Kidney tubule cell (primary cell): Measurements from ENCODE around the gene TMPRSS9.
"Not testable (repeated sequence)": the region's sequence is repeated elsewhere in the genome, so short reads cannot be mapped to it uniquely, and the experiment has no call there.

Experiments
- DNase-seq: peaks from one replicate; pipeline ENCODE4 v3.0.0-alpha.2; 2018; ENCODE audit warnings: low spot score

The TMPRSS9 gene

DNA sequence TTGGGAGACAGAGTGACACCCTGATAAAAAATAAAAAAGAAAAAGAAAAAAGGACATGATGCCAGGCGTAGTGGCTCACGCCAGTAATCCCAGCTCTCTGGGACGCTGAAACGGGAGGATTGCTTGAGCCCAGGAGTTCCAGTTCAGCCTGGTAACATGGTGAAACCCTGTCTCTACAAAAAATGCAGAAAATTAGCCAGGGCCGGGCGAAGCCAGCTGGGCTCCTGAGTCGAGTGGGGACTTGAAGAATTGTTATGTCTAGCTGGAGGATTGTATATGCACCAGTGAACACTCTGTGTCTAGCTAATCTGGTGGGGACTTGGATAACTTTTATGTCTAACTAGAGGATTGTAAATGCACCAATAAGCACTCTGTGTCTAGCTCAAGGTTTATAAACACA lies 32.3 kb downstream of the TMPRSS9 start:
- DNase-seq = no peak

DNA sequence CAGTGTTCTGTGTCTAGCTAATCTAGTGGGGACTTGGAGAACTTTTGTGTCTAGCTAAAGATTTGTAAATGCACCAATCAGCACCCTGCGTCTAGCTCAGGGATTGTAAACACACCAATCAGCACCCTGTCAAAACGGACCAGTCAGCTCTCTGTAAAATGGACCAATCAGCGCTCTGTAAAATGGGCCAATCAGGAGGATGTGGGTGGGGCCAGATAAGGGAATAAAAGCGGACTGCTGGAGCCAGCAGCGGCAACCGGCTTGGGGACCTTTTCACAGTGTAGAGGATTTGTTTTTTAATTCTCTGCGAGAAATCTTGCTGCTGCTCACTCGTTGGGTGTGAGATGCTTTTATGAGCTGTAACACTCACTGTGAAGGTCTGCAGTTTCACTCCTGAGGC lies 32.8 kb downstream of the TMPRSS9 start:
- DNase-seq = not testable (repeated sequence)

DNA sequence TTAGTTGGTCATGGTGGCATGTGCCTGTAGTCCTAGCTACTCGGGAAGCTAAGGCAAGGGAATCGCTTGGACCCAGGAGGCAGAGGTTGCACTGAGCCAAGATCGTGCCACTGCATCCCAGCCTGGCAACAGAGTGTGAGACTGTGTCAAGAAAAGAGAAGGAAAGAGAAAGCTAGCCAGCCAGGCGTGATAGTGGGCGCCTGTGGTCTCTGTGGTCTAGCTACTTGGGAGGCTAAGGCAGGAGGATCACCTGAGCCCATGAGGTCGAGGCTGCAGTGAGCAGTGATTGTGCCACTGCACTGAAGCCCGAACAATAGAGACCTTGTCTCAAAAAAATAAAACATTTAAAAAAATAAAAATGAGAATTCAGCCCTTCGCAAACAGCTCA lies 34.0 kb downstream of the TMPRSS9 start:
- DNase-seq = no peak

DNA sequence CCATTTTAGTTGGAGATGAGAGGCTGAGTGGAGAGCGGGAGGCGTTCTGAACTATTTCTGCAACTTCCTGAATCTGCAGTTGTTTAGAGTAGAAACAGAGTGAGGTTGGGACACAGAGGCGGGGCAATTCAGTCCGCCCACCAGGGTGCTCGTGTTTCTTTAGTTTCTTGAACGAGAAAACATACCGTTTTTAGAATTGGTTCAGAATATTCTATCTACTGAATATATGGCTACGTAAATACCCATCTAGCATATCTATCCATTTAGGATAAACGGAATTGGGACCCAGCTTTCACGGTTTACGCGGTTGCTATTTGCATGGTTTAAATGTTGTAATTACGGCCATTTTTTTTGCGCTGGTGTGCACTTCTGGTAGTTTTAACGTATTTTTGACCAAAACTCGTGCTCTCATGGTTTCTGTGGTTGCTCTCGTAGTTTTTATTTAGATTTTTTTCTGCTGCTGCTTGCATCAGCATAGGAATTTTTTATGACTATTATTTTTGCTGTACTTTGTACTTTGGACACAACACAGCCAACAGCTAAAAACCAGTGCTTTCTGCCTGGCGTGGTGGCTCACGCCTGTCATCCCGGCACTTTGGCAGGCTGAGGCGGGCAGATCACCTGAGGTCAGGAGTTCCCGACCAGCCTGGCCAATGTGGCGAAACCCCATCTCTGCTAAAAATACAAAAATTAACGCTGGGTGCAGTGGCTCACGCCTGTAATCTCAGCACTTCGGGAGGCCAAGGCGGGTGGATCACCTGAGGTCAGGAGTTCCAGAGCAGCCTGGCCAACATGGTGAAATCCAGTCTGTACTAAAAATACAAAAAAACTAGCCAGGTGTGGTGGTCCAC lies 34.6 kb downstream of the TMPRSS9 start:
- DNase-seq = no peak

DNA sequence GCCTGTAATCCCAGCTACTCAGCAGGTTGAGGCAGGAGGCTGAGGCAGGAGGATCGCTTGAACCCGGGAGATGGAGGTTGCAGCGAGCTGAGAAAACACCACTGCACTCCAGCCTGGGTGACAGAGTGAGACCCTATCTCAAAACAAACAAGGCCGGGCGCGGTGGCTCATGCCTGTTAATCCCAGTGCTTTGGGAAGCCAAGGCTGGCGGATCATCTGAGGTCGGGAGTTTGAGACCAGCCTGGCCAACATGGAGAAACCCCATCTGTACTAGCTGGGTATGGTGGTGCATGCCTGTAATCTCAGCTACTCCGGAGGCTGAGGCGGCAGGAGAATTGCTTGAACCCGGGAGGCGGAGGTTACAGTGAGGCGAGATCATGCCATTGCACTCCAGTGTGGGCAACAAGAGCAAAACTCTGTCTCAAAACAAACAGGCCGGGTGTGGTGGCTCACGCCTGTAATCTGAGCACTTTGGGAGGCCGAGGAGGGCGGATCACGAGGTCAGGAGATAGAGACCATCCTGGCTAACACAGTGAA lies 35.3 kb downstream of the TMPRSS9 start:
- not testable (repeated sequence) for DNase-seq

DNA sequence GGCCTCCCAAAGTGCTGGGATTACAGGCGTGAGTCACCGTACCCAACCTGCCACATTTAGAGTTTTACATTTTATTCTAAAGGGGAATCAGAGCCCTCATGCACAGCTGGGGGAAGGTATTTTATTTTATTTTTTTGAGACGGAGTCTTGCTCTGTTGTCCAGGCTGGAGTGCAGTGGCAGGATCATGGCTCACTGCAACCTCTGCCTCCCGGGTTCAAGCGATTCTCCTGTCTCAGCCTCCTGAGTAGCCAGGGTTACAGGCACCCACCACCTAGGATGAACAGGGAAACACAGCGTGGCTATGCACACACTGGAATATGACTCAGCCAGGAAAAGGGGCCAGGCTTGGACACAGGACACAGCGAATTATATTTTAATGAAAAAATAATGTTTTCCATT lies 37.1 kb downstream of the TMPRSS9 start:
- not testable (repeated sequence) for DNase-seq

DNA sequence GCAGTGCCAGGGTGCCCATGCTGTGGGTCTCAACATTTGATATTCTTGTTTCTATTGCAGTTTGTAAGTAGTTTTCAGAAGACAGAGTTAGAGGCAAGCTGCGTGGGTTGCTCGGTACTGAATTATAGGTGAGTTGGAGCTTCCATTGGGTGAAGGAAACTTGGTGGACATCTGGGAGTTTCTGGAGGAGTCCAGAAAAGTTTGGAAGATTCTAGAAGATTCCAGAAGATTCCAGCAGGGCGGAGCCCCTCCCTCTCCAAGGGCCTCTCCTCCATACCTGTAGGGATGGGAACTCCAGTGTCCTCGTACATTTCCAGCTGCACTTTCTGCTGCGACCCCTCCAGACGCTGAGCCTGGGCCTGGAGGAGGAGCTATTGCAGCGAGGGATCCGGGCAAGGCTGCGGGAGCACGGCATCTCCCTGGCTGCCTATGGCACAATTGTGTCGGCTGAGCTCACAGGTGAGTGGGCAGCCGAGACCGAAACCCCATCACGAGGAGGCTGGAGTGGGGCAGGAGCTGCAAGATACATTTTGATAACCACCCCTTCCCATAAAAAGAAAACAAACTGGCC lies 38.8 kb downstream of the TMPRSS9 start:
- no peak for DNase-seq

DNA sequence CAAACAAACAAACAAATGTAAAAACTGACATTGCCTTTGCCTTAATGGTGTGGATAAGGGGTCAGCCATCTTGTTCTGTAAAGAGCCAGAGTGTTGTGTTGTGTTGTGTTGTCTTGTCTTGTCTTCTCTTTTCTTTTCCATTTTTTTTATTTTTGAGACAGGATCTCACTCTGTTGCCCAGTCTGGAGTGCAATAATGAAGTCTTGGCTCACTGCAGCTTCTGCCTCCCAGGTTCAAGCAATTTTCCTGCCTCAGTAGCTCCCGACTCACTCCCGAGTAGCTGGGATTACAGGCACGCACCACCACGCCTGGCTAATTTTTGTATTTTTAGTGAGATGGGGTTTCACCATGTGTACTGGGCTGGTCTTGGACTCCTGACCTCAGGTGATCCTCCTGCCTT lies 39.5 kb downstream of the TMPRSS9 start:
- DNase-seq = no peak

DNA sequence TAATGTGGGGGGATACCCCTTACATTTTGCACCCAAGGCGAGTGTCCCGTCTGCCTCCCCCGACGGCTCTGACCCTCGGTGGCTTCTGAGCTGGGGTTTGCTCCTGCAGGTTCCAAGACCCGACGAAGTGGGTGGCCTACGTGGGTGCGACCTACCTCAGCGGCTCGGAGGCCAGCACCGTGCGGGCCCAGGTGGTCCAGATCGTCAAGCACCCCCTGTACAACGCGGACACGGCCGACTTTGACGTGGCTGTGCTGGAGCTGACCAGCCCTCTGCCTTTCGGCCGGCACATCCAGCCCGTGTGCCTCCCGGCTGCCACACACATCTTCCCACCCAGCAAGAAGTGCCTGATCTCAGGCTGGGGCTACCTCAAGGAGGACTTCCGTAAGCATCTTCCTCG lies 48.2 kb downstream of the TMPRSS9 start:
- DNase-seq = no peak

DNA sequence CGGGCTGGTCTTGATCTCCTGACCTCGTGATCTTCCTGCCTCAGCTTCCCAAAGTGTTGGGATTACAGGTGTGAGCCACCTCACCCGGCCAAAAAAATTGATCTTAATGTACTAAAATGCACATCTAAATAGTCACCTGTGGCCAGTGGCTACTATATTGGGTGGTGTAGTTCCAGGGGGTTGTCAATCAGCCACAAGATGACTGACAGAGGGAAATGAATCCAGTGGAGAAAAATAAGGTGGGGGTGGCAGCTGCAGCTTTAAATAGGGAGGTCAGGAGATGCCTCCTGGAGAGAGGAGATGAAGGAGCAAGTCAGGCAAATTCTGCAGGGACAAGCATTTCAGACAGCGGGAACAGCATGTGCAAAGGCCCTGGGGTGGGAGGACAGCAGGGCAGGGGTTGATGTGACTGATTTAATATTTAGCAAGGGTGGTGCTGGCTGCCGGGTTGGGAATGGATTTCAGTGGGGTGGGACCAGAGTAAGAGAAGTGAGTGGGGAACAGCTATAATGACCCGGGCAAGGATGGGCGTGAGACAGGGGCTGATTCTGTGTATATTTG lies 49.4 kb downstream of the TMPRSS9 start:
- DNase-seq = no peak

DNA sequence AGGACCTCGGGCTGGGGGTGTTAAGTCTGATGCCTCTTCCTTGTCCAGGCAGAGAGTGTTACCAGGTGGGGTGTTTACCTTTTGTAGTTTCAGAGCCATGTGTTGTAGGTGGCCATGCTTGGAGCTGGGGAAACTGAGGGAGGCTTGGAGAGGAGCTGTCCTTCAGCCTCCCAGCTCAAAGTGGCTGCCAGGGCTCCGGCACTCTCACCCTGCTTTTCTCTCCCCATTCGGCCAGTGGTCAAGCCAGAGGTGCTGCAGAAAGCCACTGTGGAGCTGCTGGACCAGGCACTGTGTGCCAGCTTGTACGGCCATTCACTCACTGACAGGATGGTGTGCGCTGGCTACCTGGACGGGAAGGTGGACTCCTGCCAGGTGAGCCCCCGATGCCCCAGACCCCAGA lies 50.0 kb downstream of the TMPRSS9 start:
- no peak for DNase-seq

DNA sequence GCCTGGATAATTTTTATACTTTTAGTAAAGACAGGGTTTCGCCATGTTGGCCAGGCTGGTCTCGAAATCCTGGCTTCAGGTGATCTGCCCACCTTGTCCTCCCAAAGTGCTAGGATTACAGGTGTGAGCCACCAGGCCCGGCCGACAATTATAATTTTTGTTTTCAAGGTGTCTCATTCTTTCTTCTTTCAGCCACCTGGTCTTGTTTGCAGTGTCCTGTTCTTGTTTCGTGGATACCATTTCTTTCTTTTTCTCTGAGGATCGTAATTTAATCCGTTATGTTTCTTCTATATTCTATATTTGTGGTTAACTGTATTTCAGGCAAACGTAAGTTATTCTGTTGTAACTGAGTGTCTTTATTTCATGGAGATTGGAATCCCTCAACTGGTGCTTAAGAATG lies 51.6 kb downstream of the TMPRSS9 start:
- no peak for DNase-seq

DNA sequence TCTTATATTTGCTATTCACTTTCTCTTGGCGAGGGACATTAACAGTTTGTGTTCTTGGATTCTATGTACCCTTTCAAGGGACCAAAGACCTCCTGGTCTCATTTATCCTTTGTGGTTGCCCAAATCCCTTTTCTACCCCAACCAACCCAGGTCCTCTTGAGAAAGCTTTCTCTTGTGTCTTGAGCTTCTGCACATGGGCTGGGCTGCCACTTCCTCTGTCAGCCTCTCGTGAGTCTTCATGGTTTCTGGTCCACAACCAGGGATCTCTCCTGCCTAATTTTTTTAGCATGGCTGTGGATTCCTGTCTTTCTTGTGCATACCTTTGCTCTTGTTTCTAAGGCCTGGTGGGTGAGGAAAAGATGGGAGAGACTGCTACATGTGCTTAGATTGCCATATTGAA lies 52.4 kb downstream of the TMPRSS9 start:
- no peak for DNase-seq

DNA sequence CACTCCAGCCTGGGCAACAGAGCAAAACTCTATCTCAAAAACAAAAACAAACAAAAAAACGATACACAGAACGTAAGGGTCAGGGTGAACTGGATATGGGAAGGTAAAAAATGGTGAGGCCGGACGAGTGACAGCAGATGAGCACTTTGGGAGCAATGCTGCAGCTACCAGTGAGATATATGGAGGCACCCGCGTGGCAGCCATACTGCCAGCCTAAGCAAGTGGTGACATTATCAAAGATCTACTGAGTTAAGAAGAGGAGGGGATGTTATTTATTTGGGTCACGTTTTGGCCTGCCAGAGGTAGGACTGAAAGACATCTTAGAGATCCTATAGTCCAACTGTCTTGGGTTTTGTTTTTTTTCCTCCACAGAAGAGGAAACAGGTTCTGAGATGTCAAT lies 53.1 kb downstream of the TMPRSS9 start:
- DNase-seq = no peak

DNA sequence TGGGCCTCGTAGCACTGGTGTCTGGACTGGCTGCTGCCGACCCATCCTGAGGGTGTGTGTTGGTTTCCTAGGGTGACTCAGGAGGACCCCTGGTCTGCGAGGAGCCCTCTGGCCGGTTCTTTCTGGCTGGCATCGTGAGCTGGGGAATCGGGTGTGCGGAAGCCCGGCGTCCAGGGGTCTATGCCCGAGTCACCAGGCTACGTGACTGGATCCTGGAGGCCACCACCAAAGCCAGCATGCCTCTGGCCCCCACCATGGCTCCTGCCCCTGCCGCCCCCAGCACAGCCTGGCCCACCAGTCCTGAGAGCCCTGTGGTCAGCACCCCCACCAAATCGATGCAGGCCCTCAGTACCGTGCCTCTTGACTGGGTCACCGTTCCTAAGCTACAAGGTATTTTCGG lies 53.6 kb downstream of the TMPRSS9 start:
- no peak for DNase-seq

DNA sequence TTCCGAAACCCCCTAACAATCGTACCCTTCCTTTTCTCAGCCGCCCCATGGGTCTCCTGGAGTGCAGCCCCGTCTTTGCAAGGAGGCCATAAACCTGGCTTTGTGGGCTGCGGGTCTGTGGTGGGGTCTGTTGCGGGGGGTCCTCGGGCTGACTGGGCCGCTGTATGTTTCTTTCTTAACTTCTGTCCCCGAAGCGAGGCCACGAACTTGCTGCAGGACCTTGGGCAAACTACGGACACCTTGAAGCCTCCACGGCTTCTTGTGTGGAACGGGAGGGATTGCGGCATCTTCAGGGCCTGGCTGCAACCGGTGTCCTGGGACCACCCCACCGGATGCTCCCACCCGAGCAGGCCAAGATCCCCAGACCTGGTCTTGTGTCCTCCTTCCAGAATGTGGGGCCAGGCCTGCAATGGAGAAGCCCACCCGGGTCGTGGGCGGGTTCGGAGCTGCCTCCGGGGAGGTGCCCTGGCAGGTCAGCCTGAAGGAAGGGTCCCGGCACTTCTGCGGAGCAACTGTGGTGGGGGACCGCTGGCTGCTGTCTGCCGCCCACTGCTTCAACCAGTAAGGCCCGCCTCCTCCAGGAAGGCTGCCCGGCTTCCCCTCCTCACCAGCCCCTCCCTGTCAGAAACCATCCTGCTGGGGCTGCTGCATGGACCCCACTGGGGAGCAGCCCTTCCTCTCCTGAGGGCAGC lies 55.4 kb downstream of the TMPRSS9 start:
- DNase-seq = no peak

DNA sequence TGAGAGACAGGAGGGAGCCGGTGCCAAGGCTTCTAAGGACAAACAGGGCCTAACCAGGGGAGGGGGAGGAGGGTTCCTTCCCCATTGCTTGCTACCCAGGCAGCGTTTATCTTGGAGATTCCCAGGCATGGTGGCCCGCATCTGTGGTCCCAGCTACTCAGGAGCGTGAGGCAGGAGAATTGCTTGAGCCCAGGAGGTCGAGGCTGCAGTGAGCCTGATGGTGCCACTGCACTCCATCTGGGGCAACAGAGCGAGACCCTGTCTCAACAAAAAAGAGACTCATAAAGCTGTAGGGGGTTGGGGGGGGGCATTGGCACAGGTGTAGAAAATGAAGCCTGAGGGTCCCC lies 55.9 kb downstream of the TMPRSS9 start:
- no peak for DNase-seq

DNA sequence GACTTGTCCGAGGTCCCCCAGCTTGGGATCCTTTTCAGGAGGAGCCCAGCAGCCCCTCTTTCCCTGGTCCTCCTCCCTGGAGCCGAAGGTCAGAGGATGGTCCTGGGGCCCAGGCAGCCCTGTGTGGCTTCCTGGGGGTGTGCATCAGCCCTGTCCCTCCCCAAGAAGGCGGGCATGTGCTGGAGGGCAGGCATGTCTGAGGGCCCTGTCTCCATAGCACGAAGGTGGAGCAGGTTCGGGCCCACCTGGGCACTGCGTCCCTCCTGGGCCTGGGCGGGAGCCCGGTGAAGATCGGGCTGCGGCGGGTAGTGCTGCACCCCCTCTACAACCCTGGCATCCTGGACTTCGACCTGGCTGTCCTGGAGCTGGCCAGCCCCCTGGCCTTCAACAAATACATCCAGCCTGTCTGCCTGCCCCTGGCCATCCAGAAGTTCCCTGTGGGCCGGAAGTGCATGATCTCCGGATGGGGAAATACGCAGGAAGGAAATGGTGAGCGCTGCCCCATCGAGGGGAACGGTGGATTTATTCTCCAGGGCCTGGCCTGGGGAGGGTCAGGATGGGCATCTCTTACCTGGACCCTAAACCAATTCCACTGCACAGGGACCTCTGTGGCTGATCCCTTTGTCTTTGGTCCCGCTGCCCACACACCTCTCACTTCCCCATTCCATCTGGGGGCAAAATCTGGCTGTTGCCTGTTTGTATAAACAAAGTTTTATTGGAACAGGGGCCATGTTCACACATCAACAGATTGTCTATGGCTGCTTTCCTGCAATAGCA lies 56.4 kb downstream of the TMPRSS9 start:
- no peak for DNase-seq

DNA sequence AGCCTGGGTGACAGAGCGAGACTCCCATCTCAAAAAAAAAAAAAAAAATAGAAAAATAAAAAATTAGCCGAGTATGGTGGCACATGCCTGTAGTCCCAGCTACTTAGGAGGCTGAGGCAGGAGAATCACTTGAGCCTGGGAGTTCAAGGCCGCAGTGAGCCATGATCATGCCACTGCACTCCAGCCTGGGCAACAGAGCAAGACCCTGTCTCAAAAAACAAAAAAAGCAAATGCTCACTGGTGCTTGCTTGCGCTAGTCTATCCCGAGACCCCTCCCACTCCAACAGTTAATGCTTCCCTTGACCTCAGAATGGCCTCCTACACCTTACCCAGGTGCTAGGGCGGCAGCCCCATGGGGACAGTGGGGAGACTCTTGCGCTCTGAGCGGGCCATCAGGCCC lies 57.4 kb downstream of the TMPRSS9 start:
- not testable (repeated sequence) for DNase-seq

DNA sequence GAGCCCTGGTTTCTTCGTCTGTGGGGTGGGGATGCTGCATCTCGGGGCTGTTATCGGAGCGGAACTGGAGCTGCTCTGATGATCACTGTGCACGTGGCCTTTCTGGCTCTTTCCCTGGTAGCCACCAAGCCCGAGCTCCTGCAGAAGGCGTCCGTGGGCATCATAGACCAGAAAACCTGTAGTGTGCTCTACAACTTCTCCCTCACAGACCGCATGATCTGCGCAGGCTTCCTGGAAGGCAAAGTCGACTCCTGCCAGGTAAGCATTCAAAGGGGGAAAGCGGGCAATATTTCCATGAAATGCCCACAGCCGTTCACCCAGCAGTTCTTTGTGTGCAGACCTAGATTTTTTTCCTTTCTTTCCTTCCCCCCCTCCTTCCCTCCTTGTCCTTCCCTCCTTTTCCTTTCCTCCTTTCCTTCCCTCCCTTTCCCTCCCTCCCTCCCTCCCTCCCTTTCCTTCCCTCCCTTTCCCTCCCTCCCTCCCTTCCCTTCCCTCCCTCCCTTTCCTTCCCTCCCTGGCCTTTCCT lies 57.9 kb downstream of the TMPRSS9 start:
- DNase-seq = no peak

DNA sequence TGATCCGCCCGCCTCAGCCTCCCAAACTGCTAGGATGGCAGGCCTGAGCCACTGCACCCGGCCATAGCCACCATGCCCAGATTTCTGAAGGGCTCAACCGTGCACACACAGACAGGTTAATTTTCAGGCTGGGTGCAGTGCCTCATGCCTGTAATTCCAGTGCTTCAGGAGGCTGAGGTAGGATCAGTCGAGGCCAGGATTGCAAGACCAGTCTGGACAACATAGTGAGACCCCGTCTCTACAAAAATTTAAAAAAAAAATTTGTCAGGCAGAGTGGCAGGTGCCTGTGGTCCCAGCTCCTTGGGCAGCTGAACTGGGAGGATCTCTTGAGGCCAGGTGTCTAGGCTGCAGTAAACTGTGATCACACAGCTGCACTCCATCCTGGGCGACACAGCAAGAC lies 59.7 kb downstream of the TMPRSS9 start:
- no peak for DNase-seq

DNA sequence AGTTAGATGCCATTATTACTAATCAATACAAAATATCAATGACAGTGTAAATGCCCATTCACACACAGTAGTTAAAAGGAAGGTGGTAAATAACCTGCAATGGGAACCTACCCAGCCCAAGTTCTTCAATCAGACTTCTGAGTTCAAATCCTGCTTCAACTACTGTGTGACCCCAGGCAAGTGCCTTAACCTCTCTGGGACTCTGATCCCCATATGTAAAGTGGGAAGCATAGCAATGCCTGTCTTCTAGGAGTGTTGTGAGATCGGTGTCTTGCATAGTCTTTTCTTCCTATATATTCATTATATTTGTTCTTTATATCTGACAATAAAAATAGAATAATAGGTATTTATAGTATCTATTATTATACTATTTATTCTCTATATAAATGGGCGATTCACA lies 60.4 kb downstream of the TMPRSS9 start:
- no peak for DNase-seq
